DMS153 treated with DMSO at 0.1 percent for 48 hours (cell line): ENCODE data around the gene STAB1.

ENCODE experiments used
- DNase-seq: peaks from one replicate; lab custom pipeline; 2025; ENCODE audit not compliant: unreplicated experiment; lab: John Stamatoyannopoulos, UW

STAB1 gene

GRCh38 chr3:52458770-52459545 is 36.2 kb upstream of the STAB1 start:
- DNase-seq = no peak

- DNase-seq = no peak
Measured at GRCh38 chr3:52461874-52462273, 33.3 kb upstream of the STAB1 start.

GRCh38 chr3:52463416-52463815 is 31.7 kb upstream of the STAB1 start:
- no peak for DNase-seq

GRCh38 chr3:52468336-52468735 is 26.8 kb upstream of the STAB1 start:
- DNase-seq = no peak

GRCh38 chr3:52469001-52469400 is 26.1 kb upstream of the STAB1 start:
- no peak for DNase-seq

GRCh38 chr3:52470920-52471319 is 24.2 kb upstream of the STAB1 start:
- DNase-seq = no peak

GRCh38 chr3:52471371-52472238 is 23.5 kb upstream of the STAB1 start:
- no peak for DNase-seq

GRCh38 chr3:52472239-52473000 is 22.7 kb upstream of the STAB1 start:
- no peak for DNase-seq

GRCh38 chr3:52473026-52473425 is 22.1 kb upstream of the STAB1 start:
- DNase-seq = no peak

- no peak for DNase-seq
Measured at GRCh38 chr3:52477076-52477795, 17.9 kb upstream of the STAB1 start.

- DNase-seq = no peak
Measured at GRCh38 chr3:52477796-52478095, 17.4 kb upstream of the STAB1 start.

- DNase-seq = no peak
Measured at GRCh38 chr3:52479037-52479876, 15.9 kb upstream of the STAB1 start.

- DNase-seq = no peak
Measured at GRCh38 chr3:52479877-52480575, 15.1 kb upstream of the STAB1 start.

GRCh38 chr3:52480768-52481715 is 14.1 kb upstream of the STAB1 start:
- no peak for DNase-seq

GRCh38 chr3:52481819-52482521 is 13.2 kb upstream of the STAB1 start:
- no peak for DNase-seq

- no peak for DNase-seq
Measured at GRCh38 chr3:52483081-52483480, 12.1 kb upstream of the STAB1 start.

GRCh38 chr3:52483577-52484381 is 11.4 kb upstream of the STAB1 start:
- no peak for DNase-seq
